H1 (cell line): Measurements from ENCODE around the gene WSCD2. TPM values are rescaled to one million over a fixed set of nuclear protein-coding genes. Genes with fewer than 3 reads are reported as not detected.

Source experiments
- CTCF ChIA-PET: fragments of 300-600 bp; sonication (Branson Sonifier 250); formaldehyde crosslinking; loops from one replicate; lab custom pipeline; 2021; ENCODE audit not compliant: partially characterized antibody; lab: Charles Lee
- POLR2A ChIA-PET: fragments of 300-600 bp; sonication (Branson Sonifier 250); formaldehyde crosslinking; loops from one replicate; lab custom pipeline; 2021; ENCODE audit warnings: inconsistent platforms; ENCODE audit not compliant: partially characterized antibody; lab: Charles Lee
- DNase-seq, 2 experiments: peaks; one replicate each; pipeline versions ENCODE4 v3.0.0 to v3.0.0-alpha.2; 2010 to 2022; ENCODE audit warnings: low spot score in 2 of 2, low read depth in 1 of 2, mixed read lengths in 1 of 2
- FAIRE-seq: peaks from 2 replicates; lab custom pipeline; 2011; peaks lifted over from hg19 to GRCh38; lab: Jason Lieb, UNC
- H2AFZ ChIP-seq: 2 replicates; pipeline ENCODE4 v1.8.1; 2012; ENCODE audit warnings: low read length, inconsistent platforms
- H2AK5ac ChIP-seq: 2 replicates; pipeline ENCODE4 v1.6.1; 2013; ENCODE audit warnings: low read depth, low read length
- H2BK120ac ChIP-seq: replicated peaks from 2 replicates; pipeline ENCODE3; 2013; ENCODE audit warnings: low read depth, low read length, inconsistent platforms
- H2BK12ac ChIP-seq: 2 replicates; pipeline ENCODE4 v1.6.1; 2013; ENCODE audit warnings: low read depth, low read length
- H2BK15ac ChIP-seq: 2 replicates; pipeline ENCODE4 v1.6.1; 2013; ENCODE audit warnings: low read length
- H2BK20ac ChIP-seq: 2 replicates; pipeline ENCODE4 v1.6.1; 2013; ENCODE audit warnings: low read length
- H2BK5ac ChIP-seq: 2 replicates; pipeline ENCODE4 v1.6.1; 2013; ENCODE audit warnings: low read depth, low read length
- H3K14ac ChIP-seq: 2 replicates; pipeline ENCODE4 v1.6.1; 2013; ENCODE audit warnings: inconsistent platforms; ENCODE audit not compliant: insufficient read length
- H3K18ac ChIP-seq: 2 replicates; pipeline ENCODE4 v1.6.1; 2013; ENCODE audit warnings: low read length; ENCODE audit errors: extremely low read depth
- H3K23ac ChIP-seq: 2 replicates; pipeline ENCODE4 v1.6.1; 2013; ENCODE audit warnings: inconsistent platforms; ENCODE audit not compliant: insufficient read length
- H3K23me2 ChIP-seq: 2 replicates; pipeline ENCODE4 v1.6.1; 2013; ENCODE audit warnings: low read depth, low read length
- H3K27ac ChIP-seq: 2 replicates; pipeline ENCODE4 v1.6.1; 2011; ENCODE audit warnings: low read depth, low read length, inconsistent platforms
- H3K27me3 ChIP-seq, 4 experiments: replicated peaks in 1 of 4; 1 replicate in 1 of 4; 2 replicates in 3 of 4; pipeline versions ENCODE4 v1.6.1 to v1.8.1; 2011 to 2013; ENCODE audit warnings: low read length in 3 of 4, mild to moderate bottlenecking in 3 of 4, inconsistent platforms in 2 of 4, mixed read lengths in 2 of 4, moderate library complexity in 1 of 4; ENCODE audit not compliant: control insufficient read depth in 3 of 4, insufficient read depth in 3 of 4; ENCODE audit errors: extremely low read depth in 1 of 4
- H3K36me3 ChIP-seq, 4 experiments: 2 replicates each; pipeline versions ENCODE4 v1.6.1 to v1.8.1; 2011 to 2013; ENCODE audit warnings: mild to moderate bottlenecking in 4 of 4, low read length in 3 of 4, moderate library complexity in 2 of 4, control low read depth in 1 of 4, inconsistent platforms in 1 of 4; ENCODE audit not compliant: insufficient read depth in 4 of 4, control insufficient read depth in 2 of 4
- H3K4ac ChIP-seq: replicated peaks from 2 replicates; pipeline ENCODE3; 2013; ENCODE audit warnings: low read length, low read depth, mixed read lengths, inconsistent platforms; ENCODE audit not compliant: insufficient read length
- H3K4me1 ChIP-seq, 4 experiments: replicated peaks in 1 of 4; 1 replicate in 1 of 4; 2 replicates in 3 of 4; pipeline versions ENCODE4 v1.6.1 to v1.8.1; 2011 to 2013; ENCODE audit warnings: low read length in 3 of 4, inconsistent platforms in 2 of 4, mixed read lengths in 1 of 4; ENCODE audit not compliant: insufficient read depth in 4 of 4, control insufficient read depth in 3 of 4
- H3K4me2 ChIP-seq, 2 experiments: 2 replicates each; pipeline versions ENCODE4 v1.6.1 to v1.8.1; 2011 to 2013; ENCODE audit warnings: low read depth in 2 of 2, low read length in 2 of 2, control low read depth in 1 of 2, inconsistent platforms in 1 of 2, mild to moderate bottlenecking in 1 of 2; ENCODE audit not compliant: insufficient read depth in 1 of 2
- H3K4me3 ChIP-seq, 4 experiments: fragments of 200-600, 300-600 bp in 1 of 4; sonication (generic), shearing (Covaris generic), sonication (Bioruptor Twin) in 1 of 4; 2 replicates each; pipeline versions ENCODE4 v1.5.1 to v1.8.1; 2011 to 2016; ENCODE audit warnings: low read length in 4 of 4, low read depth in 3 of 4, control low read depth in 2 of 4, inconsistent platforms in 2 of 4, mild to moderate bottlenecking in 2 of 4, mixed read lengths in 1 of 4, moderate library complexity in 1 of 4; ENCODE audit not compliant: insufficient read depth in 2 of 4; ENCODE audit errors: extremely low read depth in 1 of 4
- H3K56ac ChIP-seq: replicated peaks from 2 replicates; pipeline ENCODE3; 2013; ENCODE audit warnings: low read depth, mild to moderate bottlenecking, mixed read lengths, low read length, inconsistent platforms; ENCODE audit not compliant: insufficient read length
- H3K79me1 ChIP-seq: 2 replicates; pipeline ENCODE4 v1.6.1; 2013; ENCODE audit warnings: low read depth, low read length, control low read depth
- H3K79me2 ChIP-seq, 2 experiments: 2 replicates each; pipeline versions ENCODE4 v1.6.1 to v1.8.1; 2012 to 2013; ENCODE audit warnings: low read length in 2 of 2, mild to moderate bottlenecking in 2 of 2, inconsistent platforms in 1 of 2; ENCODE audit not compliant: insufficient read depth in 2 of 2, control insufficient read depth in 1 of 2
- H3K9ac ChIP-seq, 4 experiments: replicated peaks in 1 of 4; 1 replicate in 1 of 4; 2 replicates in 3 of 4; pipeline versions ENCODE4 v1.6.1 to v1.8.1; 2011 to 2013; ENCODE audit warnings: low read depth in 3 of 4, low read length in 3 of 4, control low read depth in 2 of 4, mild to moderate bottlenecking in 2 of 4, moderate library complexity in 2 of 4, inconsistent platforms in 1 of 4; ENCODE audit errors: extremely low read depth in 1 of 4
- H3K9me3 ChIP-seq, 2 experiments: 2 replicates each; pipeline versions ENCODE4 v1.6.1 to v1.8.1; 2012 to 2013; ENCODE audit warnings: mild to moderate bottlenecking in 2 of 2, moderate library complexity in 2 of 2, control low read depth in 1 of 2, inconsistent platforms in 1 of 2, low read depth in 1 of 2, low read length in 1 of 2, mixed read lengths in 1 of 2; ENCODE audit not compliant: insufficient read depth in 2 of 2
- H4K20me1 ChIP-seq, 2 experiments: replicated peaks in 1 of 2; 2 replicates each; pipeline versions ENCODE3 to v1.8.1; 2011 to 2013; ENCODE audit warnings: inconsistent platforms in 2 of 2, low read length in 2 of 2, mild to moderate bottlenecking in 1 of 2; ENCODE audit not compliant: insufficient read depth in 2 of 2, control insufficient read depth in 1 of 2
- H4K5ac ChIP-seq: 2 replicates; pipeline ENCODE4 v1.6.1; 2013; ENCODE audit warnings: low read length, low read depth, mixed read lengths, inconsistent platforms; ENCODE audit not compliant: insufficient read length
- H4K8ac ChIP-seq: 2 replicates; pipeline ENCODE4 v1.8.0; 2013; ENCODE audit warnings: mild to moderate bottlenecking, moderate library complexity, low read length, inconsistent platforms; ENCODE audit not compliant: insufficient read depth; ENCODE audit errors: extremely low read depth
- H4K91ac ChIP-seq: replicated peaks from 2 replicates; pipeline ENCODE3; 2013; ENCODE audit warnings: low read length, mixed read lengths, inconsistent platforms; ENCODE audit not compliant: insufficient read length
- CREB1 ChIP-seq: IDR thresholded peaks from 2 replicates; pipeline ENCODE4 v1.6.1; 2012; ENCODE audit warnings: inconsistent platforms
- CTBP2 ChIP-seq: IDR thresholded peaks from 2 replicates; pipeline ENCODE4 v1.7.0; 2011; ENCODE audit warnings: borderline replicate concordance, mild to moderate bottlenecking, moderate library complexity, mixed read lengths, low read length; ENCODE audit not compliant: insufficient read depth, insufficient read length
- E2F6 ChIP-seq: IDR thresholded peaks from 2 replicates; pipeline ENCODE4 v1.6.1; 2012; ENCODE audit warnings: inconsistent platforms
- EGR1 ChIP-seq: IDR thresholded peaks from 2 replicates; pipeline ENCODE4 v1.6.1; 2011; ENCODE audit warnings: low read depth, low read length, borderline replicate concordance
- GABPA ChIP-seq: IDR thresholded peaks from 2 replicates; pipeline ENCODE4 v1.6.1; 2011; ENCODE audit warnings: mild to moderate bottlenecking, low read length, moderate library complexity, borderline replicate concordance; ENCODE audit not compliant: insufficient read depth
- GTF2F1 ChIP-seq: IDR thresholded peaks from 2 replicates; pipeline ENCODE4 v1.6.1; 2012; ENCODE audit warnings: low read depth, low read length, improper control_type of control experiment, borderline replicate concordance
- HDAC6 ChIP-seq: IDR thresholded peaks from one replicate; pipeline ENCODE4 v1.7.1; 2012; ENCODE audit warnings: low read depth, mild to moderate bottlenecking, inconsistent platforms, low read length, moderate library complexity
- PHF8 ChIP-seq: fragments of 200-600 bp; sonication (generic); conservative IDR thresholded peaks from 2 replicates; pipeline ENCODE4 v1.7.1; 2012; ENCODE audit warnings: low read depth, mild to moderate bottlenecking, inconsistent platforms, low read length, moderate library complexity
- POLR2AphosphoS5 ChIP-seq: IDR thresholded peaks from 2 replicates; pipeline ENCODE4 v1.6.1; 2011; ENCODE audit warnings: low read depth, low read length
- POU5F1 ChIP-seq: IDR thresholded peaks from 2 replicates; pipeline ENCODE4 v1.6.1; 2011; ENCODE audit warnings: low read depth, mild to moderate bottlenecking, low read length, moderate library complexity
- RXRA ChIP-seq: IDR thresholded peaks from 2 replicates; pipeline ENCODE4 v1.6.1; 2011; ENCODE audit warnings: low read depth, mild to moderate bottlenecking, low read length, moderate library complexity; ENCODE audit not compliant: insufficient read depth
- SIRT6 ChIP-seq: IDR thresholded peaks from one replicate; pipeline ENCODE4 v1.7.1; 2012; ENCODE audit warnings: low read length, inconsistent platforms
- TAF1 ChIP-seq: IDR thresholded peaks from 2 replicates; pipeline ENCODE4 v1.6.1; 2011; ENCODE audit warnings: mild to moderate bottlenecking, low read depth, low read length
- TEAD4 ChIP-seq: IDR thresholded peaks from 2 replicates; pipeline ENCODE4 v1.6.1; 2012; ENCODE audit warnings: low read depth, low read length, inconsistent platforms, mixed read lengths
- ZNF274 ChIP-seq: IDR thresholded peaks from 2 replicates; pipeline ENCODE4 v1.7.0; 2012; ENCODE audit warnings: low read length, borderline replicate concordance; ENCODE audit errors: extremely low read depth
- WGBS, 2 experiments: shearing (Covaris generic) in 1 of 2; methylation state at CpG; one replicate each; pipeline versions ENCODE4 v1.1.6 to v1.1.7; 2013 to 2015; ENCODE audit warnings: low lambda C conversion rate in 2 of 2, mixed read lengths in 2 of 2, inconsistent platforms in 1 of 2, low coverage in 1 of 2, missing lambda C conversion rate in 1 of 2; ENCODE audit not compliant: insufficient replicate concordance in 2 of 2, insufficient coverage in 1 of 2, insufficient read length in 1 of 2; ENCODE audit errors: extremely low coverage in 1 of 2, missing lambda C conversion rate in 1 of 2; 5-methylcytosine and 5-hydroxymethylcytosine counted together
- polyA plus RNA-seq, 7 experiments: library from polyadenylated mRNA; depleted of rRNA in 3 of 7; stranded (reverse) in 5 of 7; unstranded in 2 of 7; fragments of >200 nt in 5 of 7; fragments of 200-250 nt in 2 of 7; gene quantifications; 1 replicate in 5 of 7; 2 replicates in 1 of 7; 4 replicates in 1 of 7; pipeline versions ENCODE4 v1.2.1 to v1.2.3, GENCODE V29; 2011 to 2013; ENCODE audit warnings: missing spikeins in 2 of 7, mixed read lengths in 2 of 7
- total RNA-seq: library from RNA; stranded (reverse); fragmentation: NEBNext Ultra II Directional; extraction: Animal tissue kit (Norgen Biotek cat#: 25700); gene quantifications from 2 replicates; pipeline ENCODE4 v1.2.1, GENCODE V29; 2021

Gene WSCD2
- total and polyA plus RNA-seq, 2 of the 8 experiments (the other 6 are each of a cell fraction or from before 2014, with no cell fraction given) = 1.3 to 2.2 TPM

- DNase-seq (no peak), FAIRE-seq (no peak)
- H2AFZ ChIP-seq = no peak overlapping the region
- no peak overlapping the region for H3K27ac ChIP-seq
- H3K23me2 ChIP-seq = no peaks in the 10 kb centered on the region
- no peak overlapping the region for H3K4me3 ChIP-seq
- H2BK12ac ChIP-seq = no peak overlapping the region
- no peak overlapping the region for H3K56ac ChIP-seq
- H3K4me2 ChIP-seq = no peak overlapping the region
- H2AK5ac ChIP-seq = no peak overlapping the region
- H3K79me2 ChIP-seq = no peaks in the 10 kb centered on the region
- no peak overlapping the region for H2BK5ac ChIP-seq
- 93% methylated on average over 3 of the region's 3 CpGs; no CpG with 5 or more reads in 1 of the 2 experiments for WGBS, 2 experiments
- ChIA-PET POLR2A (no interaction called here), CTCF (interaction anchor here (0.8 to 4.6 kb wide), 3 partner anchors 13 to 113 kb away, joined by 3 to 22 read pairs (median 3); no protein-coding TSS in a partner anchor)
- H3K79me1 ChIP-seq = no peaks in the 10 kb centered on the region; the same call in 1 of the 2 replicates
- no peak overlapping the region for H2BK20ac ChIP-seq
- H4K5ac ChIP-seq = no peak overlapping the region
- no peaks in the 10 kb centered on the region for H3K9me3 ChIP-seq
- H4K8ac ChIP-seq = no peak overlapping the region
- H3K14ac ChIP-seq = no peak overlapping the region
- H3K23ac ChIP-seq = no peak overlapping the region
- no peak overlapping the region for H3K18ac ChIP-seq
- no peaks in the 10 kb centered on the region for H4K20me1 ChIP-seq
- no peak overlapping the region for H4K91ac ChIP-seq
- no peak overlapping the region for H3K4ac ChIP-seq
- no peak overlapping the region for H2BK120ac ChIP-seq
- no peaks in the 10 kb centered on the region for H3K27me3 ChIP-seq
- H3K36me3 ChIP-seq = no peaks in the 10 kb centered on the region
- peaks cover 0 to 12% (median 0%) of the 10 kb centered on the region in 4 experiments; a peak in 1 of 7 replicates for H3K4me1 ChIP-seq
- H3K9ac ChIP-seq = no peak overlapping the region
- H2BK15ac ChIP-seq = no peak overlapping the region; the same call in 1 of the 2 replicates
- no peak for TF ChIP-seq SIRT6
- TF ChIP-seq EGR1 = no peak
- TF ChIP-seq E2F6 = no peak
- TF ChIP-seq GABPA = no peak
- TF ChIP-seq ZNF274 = no peak
- TF ChIP-seq CREB1 = no peak
- no peak for TF ChIP-seq TEAD4
- TF ChIP-seq HDAC6 = no peak
- TF ChIP-seq POU5F1 = no peak
- TF ChIP-seq PHF8 = no peak
- TF ChIP-seq POLR2AphosphoS5 = no peak
- TF ChIP-seq CTBP2 = no peak
- no peak for TF ChIP-seq RXRA
- TF ChIP-seq TAF1 = no peak
- no peak for TF ChIP-seq GTF2F1
Observed at GRCh38 chr12:108103517-108103916, 25.6 kb upstream of the WSCD2 start.
